ENCODE measurements around the gene HDGFL2.
A peak's percentile ranks its signal among the peaks of the same experiment; 100 is the strongest.

Gene HDGFL2

DNA sequence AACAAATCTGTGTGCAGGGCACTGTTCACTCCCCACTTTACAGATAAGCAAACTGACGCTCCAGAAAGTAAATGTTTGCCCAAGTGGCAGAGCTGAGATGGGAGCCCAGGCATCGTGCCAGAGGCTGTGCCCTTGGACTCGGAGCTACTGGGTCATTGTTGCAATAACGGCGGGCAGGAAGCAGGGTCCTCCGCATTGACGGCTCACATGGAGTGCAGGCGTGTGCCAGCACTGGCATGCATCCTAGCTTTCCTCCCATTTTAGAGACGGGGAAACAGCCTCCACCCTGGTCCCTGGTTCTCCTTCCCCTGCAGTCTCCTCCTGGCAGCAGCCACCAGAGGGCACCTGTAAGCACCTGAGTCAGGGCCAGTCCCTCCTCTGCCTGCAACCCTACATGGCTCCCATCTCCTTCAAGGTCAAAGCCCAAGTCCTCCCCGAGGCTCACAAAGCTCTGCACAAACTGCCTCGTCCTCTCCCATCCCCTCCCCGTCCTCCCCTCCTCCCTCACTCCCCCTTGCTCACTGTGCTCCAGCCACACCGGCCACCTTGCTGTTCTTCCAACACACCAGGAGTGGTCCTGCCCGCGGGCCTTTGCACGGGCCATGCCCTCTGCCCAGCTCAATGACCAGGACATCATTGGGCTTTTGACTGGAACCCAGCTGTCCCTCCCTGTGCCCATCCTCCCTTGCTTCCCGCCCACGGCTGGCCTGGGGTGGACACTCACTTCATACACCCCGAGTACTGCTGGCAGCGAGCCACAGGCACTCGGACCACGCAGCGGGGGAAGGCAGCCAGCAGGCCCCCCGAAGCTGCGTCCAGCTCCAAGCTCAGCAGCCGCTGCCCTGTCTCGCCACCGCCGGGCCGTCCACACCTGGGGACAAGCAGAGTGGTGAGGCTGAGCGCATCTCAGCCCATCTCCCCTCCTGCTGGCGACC lies 75.5 kb downstream of the HDGFL2 start:
- peak; percentile 42 for TF ChIP-seq CTCF (conservative IDR thresholded peaks at IDR 0.05)
- H3K27ac ChIP-seq, result no peak overlapping the region

GRCh38 chr19:4548238-4548584 lies 76.1 kb downstream of the HDGFL2 start:
- no peak for TF ChIP-seq CTCF (conservative IDR thresholded peaks at IDR 0.05)
- H3K27ac ChIP-seq, result no peak overlapping the region

- no peak overlapping the region for H3K27ac ChIP-seq
- no peak for TF ChIP-seq CTCF (conservative IDR thresholded peaks at IDR 0.05)
These were observed 77.9 kb downstream of the HDGFL2 start for GRCh38 chr19:4550018-4550417.

- H3K27ac ChIP-seq, result no peak overlapping the region
- no peak for TF ChIP-seq CTCF (conservative IDR thresholded peaks at IDR 0.05)
These were observed 78.5 kb downstream of the HDGFL2 start for GRCh38 chr19:4550479-4551050.
